HepG2 (cell line): Measurements from ENCODE around the gene RAB30. TPM values are rescaled to one million over a fixed set of nuclear protein-coding genes. Genes with fewer than 3 reads are reported as not detected.
A peak's percentile ranks its signal among the peaks of the same experiment; 100 is the strongest.

Experiments
- ARNTL ChIP-seq: sonication (generic); formaldehyde crosslinking; IDR thresholded peaks from 2 replicates; pipeline ENCODE4 v1.4.0; 2020; ENCODE audit warnings: mild to moderate bottlenecking, missing genetic modification reagents
- ASH2L ChIP-seq: fragments of 300-600, 200-600 bp; sonication (generic); IDR thresholded peaks from 2 replicates; pipeline ENCODE4 v1.7.0; 2017; ENCODE audit warnings: low read depth, mild to moderate bottlenecking, moderate library complexity, mixed read lengths, low read length; ENCODE audit not compliant: insufficient read length
- DRAP1 ChIP-seq: IDR thresholded peaks from 2 replicates; pipeline ENCODE4 v1.6.1; 2016; ENCODE audit warnings: missing genetic modification reagents, missing compliant biosample characterization
- EED ChIP-seq: sonication (generic); formaldehyde crosslinking; IDR thresholded peaks from 2 replicates; pipeline ENCODE4 v1.5.0; 2020; ENCODE audit warnings: mild to moderate bottlenecking, missing genetic modification reagents
- HDAC1 ChIP-seq: sonication (generic); formaldehyde crosslinking; IDR thresholded peaks from 2 replicates; pipeline ENCODE4 v1.5.1; 2020; ENCODE audit warnings: mild to moderate bottlenecking, missing genetic modification reagents
- HDAC2 ChIP-seq: sonication (generic); formaldehyde crosslinking; IDR thresholded peaks from 2 replicates; pipeline ENCODE4 v1.4.0; 2020; ENCODE audit warnings: missing genetic modification reagents
- HMG20A ChIP-seq: IDR thresholded peaks from 2 replicates; pipeline ENCODE4 v1.6.1; 2016; ENCODE audit warnings: borderline replicate concordance
- HNRNPUL1 ChIP-seq: fragments of 200-400 bp; formaldehyde crosslinking; IDR thresholded peaks from 2 replicates; pipeline ENCODE4 v1.6.1; 2017; ENCODE audit warnings: low read depth, mild to moderate bottlenecking, low read length, moderate library complexity
- IRF2 ChIP-seq: IDR thresholded peaks from 2 replicates; pipeline ENCODE4 v1.6.1; 2018; ENCODE audit warnings: missing genetic modification reagents, missing compliant biosample characterization
- MEF2D ChIP-seq: sonication (generic); formaldehyde crosslinking; IDR thresholded peaks from 2 replicates; pipeline ENCODE4 v1.5.1; 2020; ENCODE audit warnings: mild to moderate bottlenecking, missing genetic modification reagents
- MYNN ChIP-seq: sonication (generic); formaldehyde crosslinking; IDR thresholded peaks from 2 replicates; pipeline ENCODE4 v1.4.0; 2020; ENCODE audit warnings: mild to moderate bottlenecking, low read depth, missing genetic modification reagents
- NCOA2 ChIP-seq: sonication (generic); formaldehyde crosslinking; IDR thresholded peaks from 2 replicates; pipeline ENCODE4 v1.8.0; 2022; ENCODE audit warnings: inconsistent platforms
- NFIC ChIP-seq: IDR thresholded peaks from 2 replicates; pipeline ENCODE4 v1.6.1; 2012; ENCODE audit warnings: mild to moderate bottlenecking, low read length, inconsistent platforms
- PCBP2 ChIP-seq: fragments of 200-400 bp; formaldehyde crosslinking; optimal IDR thresholded peaks from 2 replicates; pipeline ENCODE3; 2018; ENCODE audit warnings: low read length, low read depth; ENCODE audit not compliant: poor library complexity, severe bottlenecking
- RFX3 ChIP-seq: IDR thresholded peaks from 2 replicates; pipeline ENCODE4 v1.6.1; 2016; ENCODE audit warnings: missing biosample characterization, missing genetic modification reagents
- SOX5 ChIP-seq: IDR thresholded peaks from 2 replicates; pipeline ENCODE4 v1.6.1; 2016; ENCODE audit warnings: borderline replicate concordance
- ZEB1 ChIP-seq: IDR thresholded peaks from 2 replicates; pipeline ENCODE4 v1.6.1; 2012; ENCODE audit warnings: mild to moderate bottlenecking, low read depth, inconsistent platforms; ENCODE audit not compliant: insufficient replicate concordance
- ZKSCAN8 ChIP-seq: IDR thresholded peaks from 2 replicates; pipeline ENCODE4 v1.6.1; 2016; ENCODE audit warnings: borderline replicate concordance, missing genetic modification reagents, missing compliant biosample characterization
- ZNF724P ChIP-seq: sonication (generic); formaldehyde crosslinking; IDR thresholded peaks from 2 replicates; pipeline ENCODE4 v1.8.0; 2022; ENCODE audit warnings: missing genetic modification reagents, borderline replicate concordance
- ZNF75D ChIP-seq: sonication (generic); formaldehyde crosslinking; IDR thresholded peaks from 2 replicates; pipeline ENCODE4 v1.8.1; 2023; ENCODE audit warnings: missing genetic modification reagents, mild to moderate bottlenecking, borderline replicate concordance
- ZNF841 ChIP-seq: sonication (generic); formaldehyde crosslinking; IDR thresholded peaks from 2 replicates; pipeline ENCODE4 v1.8.1; 2023; ENCODE audit warnings: missing genetic modification reagents, borderline replicate concordance
- polyA plus RNA-seq, 8 experiments: library from polyadenylated mRNA; depleted of rRNA in 3 of 8; stranded (reverse) in 7 of 8; unstranded in 1 of 8; fragments of >200 nt; fragmentation: Illumina TruSeq in 4 of 8; extraction: Trizol in 4 of 8; gene quantifications; 2 replicates each; pipeline versions ENCODE4 v1.2.1 to v1.2.3, GENCODE V29; 2011 to 2016; ENCODE audit warnings: low read depth in 4 of 8, missing spikeins in 1 of 8, mixed read lengths in 1 of 8; ENCODE audit not compliant: insufficient read depth in 1 of 8
- total RNA-seq, 5 experiments: library from RNA; depleted of rRNA; stranded (reverse); fragments of >200 nt; fragmentation: Illumina TruSeq; extraction: Trizol; gene quantifications; 2 replicates each; pipeline ENCODE4 v1.2.3, GENCODE V29; 2016; ENCODE audit warnings: low read depth in 1 of 5
- TF ChIP-seq, protein P1 (sequence below): sonication (generic); formaldehyde crosslinking; IDR thresholded peaks from 2 replicates; pipeline ENCODE4 v1.8.0; 2022; ENCODE audit warnings: missing genetic modification reagents, low read depth, mild to moderate bottlenecking, borderline replicate concordance
- TF ChIP-seq, protein P2 (sequence below): sonication (generic); formaldehyde crosslinking; IDR thresholded peaks from 2 replicates; pipeline ENCODE4 v1.8.1; 2022; ENCODE audit warnings: mild to moderate bottlenecking, missing genetic modification reagents
- TF ChIP-seq, protein P3 (sequence below): sonication (generic); formaldehyde crosslinking; IDR thresholded peaks from 2 replicates; pipeline ENCODE4 v1.4.0; 2020; ENCODE audit warnings: missing genetic modification reagents
- TF ChIP-seq, protein P4 (sequence below): IDR thresholded peaks from 2 replicates; pipeline ENCODE4 v1.6.1; 2012; ENCODE audit warnings: low read depth, low read length, improper control_type of control experiment

Gene RAB30
- total and polyA plus RNA-seq, 2 of the 13 experiments (the other 11 are each of a cell fraction or from before 2014, with no cell fraction given), result 3.7 to 5.0 TPM

DNA sequence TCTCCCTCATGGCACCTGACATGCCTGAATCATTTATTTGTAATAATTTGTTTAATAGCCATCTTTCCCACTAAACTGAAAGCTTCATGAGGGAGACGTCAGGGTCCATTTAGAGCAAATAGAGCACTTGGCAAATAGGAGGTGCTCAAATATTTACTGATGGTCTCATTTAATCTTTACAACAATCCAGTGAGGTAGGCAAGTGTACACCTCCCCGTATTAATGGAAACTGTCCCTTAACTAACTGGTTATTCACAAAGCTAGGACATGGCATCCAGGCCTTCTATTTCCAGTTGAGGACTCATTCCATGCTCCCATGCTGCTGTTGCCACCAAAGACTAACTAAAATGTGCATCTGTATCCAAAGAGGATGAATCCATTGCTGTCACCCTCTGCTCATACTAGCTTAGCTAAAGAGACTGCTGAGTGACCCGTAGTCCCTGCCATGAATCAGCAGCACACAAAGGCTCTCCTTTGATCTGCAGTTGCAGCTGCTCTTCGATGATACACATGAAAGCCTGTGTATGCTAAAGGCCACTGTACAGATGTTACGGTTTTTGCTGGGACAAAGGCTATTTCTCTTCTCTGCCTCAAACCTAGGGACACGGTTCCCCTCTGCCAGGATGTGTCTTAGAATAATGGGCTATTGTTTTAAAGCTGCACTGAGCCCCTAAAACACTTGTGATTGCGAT lies 82.6 kb downstream of the RAB30 start (continued):
- TF ChIP-seq HDAC1, result peak; percentile 54
- no peak for TF ChIP-seq ZNF75D (CRISPR knock-in tag)
- TF ChIP-seq, protein P1, sequence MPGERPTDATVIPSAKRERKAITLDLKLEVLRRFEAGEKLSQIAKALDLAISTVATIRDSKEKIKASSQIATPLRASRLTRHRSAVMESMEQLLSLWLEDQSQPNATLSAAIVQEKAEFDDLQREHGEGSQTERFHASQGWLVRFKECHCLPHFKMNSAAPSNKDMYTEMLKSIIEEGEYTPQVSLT (CRISPR knock-in tag), result no peak
- peak; percentile 26; the same call in 1 of the 2 replicates for TF ChIP-seq DRAP1 (CRISPR knock-in tag)
- peak; percentile 84 for TF ChIP-seq NCOA2 (CRISPR knock-in tag)
- TF ChIP-seq, protein P2, sequence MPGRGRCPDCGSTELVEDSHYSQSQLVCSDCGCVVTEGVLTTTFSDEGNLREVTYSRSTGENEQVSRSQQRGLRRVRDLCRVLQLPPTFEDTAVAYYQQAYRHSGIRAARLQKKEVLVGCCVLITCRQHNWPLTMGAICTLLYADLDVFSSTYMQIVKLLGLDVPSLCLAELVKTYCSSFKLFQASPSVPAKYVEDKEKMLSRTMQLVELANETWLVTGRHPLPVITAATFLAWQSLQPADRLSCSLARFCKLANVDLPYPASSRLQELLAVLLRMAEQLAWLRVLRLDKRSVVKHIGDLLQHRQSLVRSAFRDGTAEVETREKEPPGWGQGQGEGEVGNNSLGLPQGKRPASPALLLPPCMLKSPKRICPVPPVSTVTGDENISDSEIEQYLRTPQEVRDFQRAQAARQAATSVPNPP (CRISPR knock-in tag), result no peak
- TF ChIP-seq EED, result no peak
- peak; percentile 92; the same call in 1 of the 2 replicates for TF ChIP-seq ZKSCAN8 (CRISPR knock-in tag)
- TF ChIP-seq SOX5 (CRISPR knock-in tag), result peak; percentile 94
- TF ChIP-seq ZEB1, result no peak
- TF ChIP-seq ZNF841 (CRISPR knock-in tag), result no peak
- 0 out of 2 replicates have a peak, but pooled peaks have one; percentile 79 for TF ChIP-seq MYNN (CRISPR knock-in tag)
- peak; percentile 79 for TF ChIP-seq HMG20A
- TF ChIP-seq HNRNPUL1, result no peak
- TF ChIP-seq ARNTL (CRISPR knock-in tag), result 0 out of 2 replicates have a peak, but pooled peaks have one; percentile 45
- no peak for TF ChIP-seq RFX3 (CRISPR knock-in tag)
- TF ChIP-seq, protein P3, sequence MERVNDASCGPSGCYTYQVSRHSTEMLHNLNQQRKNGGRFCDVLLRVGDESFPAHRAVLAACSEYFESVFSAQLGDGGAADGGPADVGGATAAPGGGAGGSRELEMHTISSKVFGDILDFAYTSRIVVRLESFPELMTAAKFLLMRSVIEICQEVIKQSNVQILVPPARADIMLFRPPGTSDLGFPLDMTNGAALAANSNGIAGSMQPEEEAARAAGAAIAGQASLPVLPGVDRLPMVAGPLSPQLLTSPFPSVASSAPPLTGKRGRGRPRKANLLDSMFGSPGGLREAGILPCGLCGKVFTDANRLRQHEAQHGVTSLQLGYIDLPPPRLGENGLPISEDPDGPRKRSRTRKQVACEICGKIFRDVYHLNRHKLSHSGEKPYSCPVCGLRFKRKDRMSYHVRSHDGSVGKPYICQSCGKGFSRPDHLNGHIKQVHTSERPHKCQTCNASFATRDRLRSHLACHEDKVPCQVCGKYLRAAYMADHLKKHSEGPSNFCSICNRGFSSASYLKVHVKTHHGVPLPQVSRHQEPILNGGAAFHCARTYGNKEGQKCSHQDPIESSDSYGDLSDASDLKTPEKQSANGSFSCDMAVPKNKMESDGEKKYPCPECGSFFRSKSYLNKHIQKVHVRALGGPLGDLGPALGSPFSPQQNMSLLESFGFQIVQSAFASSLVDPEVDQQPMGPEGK (CRISPR knock-in tag), result peak; percentile 32; the same call in 1 of the 2 replicates
- peak; percentile 40; the same call in 1 of the 2 replicates for TF ChIP-seq ZNF724P (CRISPR knock-in tag)
- peak; percentile 88 for TF ChIP-seq HDAC2 (CRISPR knock-in tag)
- peak; percentile 70; the same call in 1 of the 2 replicates for TF ChIP-seq NFIC
- TF ChIP-seq PCBP2, result no peak
- TF ChIP-seq ASH2L, result peak; percentile 97
- TF ChIP-seq, protein P4, sequence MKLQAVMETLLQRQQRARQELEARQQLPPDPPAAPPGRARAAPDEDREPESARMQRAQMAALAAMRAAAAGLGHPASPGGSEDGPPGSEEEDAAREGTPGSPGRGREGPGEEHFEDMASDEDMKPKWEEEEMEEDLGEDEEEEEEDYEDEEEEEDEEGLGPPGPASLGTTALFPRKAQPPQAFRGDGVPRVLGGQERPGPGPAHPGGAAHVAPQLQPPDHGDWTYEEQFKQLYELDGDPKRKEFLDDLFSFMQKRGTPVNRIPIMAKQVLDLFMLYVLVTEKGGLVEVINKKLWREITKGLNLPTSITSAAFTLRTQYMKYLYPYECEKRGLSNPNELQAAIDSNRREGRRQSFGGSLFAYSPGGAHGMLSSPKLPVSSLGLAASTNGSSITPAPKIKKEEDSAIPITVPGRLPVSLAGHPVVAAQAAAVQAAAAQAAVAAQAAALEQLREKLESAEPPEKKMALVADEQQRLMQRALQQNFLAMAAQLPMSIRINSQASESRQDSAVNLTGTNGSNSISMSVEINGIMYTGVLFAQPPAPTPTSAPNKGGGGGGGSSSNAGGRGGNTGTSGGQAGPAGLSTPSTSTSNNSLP, result peak; percentile 20; the same call in 1 of the 2 replicates
- peak; percentile 57; the same call in 1 of the 2 replicates for TF ChIP-seq MEF2D (CRISPR knock-in tag)
- TF ChIP-seq IRF2, result peak; percentile 70
